SK-N-MC (cell line): ENCODE measurements around the gene COBL.

ENCODE experiments used
- EZH2 ChIP-seq: fragments of 200-600 bp; sonication (generic); IDR thresholded peaks from one replicate; pipeline ENCODE4 v1.6.1; 2017; ENCODE audit warnings: antibody characterized with exemption
- POLR2AphosphoS5 ChIP-seq: IDR thresholded peaks from 2 replicates; pipeline ENCODE4 v1.6.1; 2012; ENCODE audit warnings: mild to moderate bottlenecking, low read depth, low read length, borderline replicate concordance

DNA sequence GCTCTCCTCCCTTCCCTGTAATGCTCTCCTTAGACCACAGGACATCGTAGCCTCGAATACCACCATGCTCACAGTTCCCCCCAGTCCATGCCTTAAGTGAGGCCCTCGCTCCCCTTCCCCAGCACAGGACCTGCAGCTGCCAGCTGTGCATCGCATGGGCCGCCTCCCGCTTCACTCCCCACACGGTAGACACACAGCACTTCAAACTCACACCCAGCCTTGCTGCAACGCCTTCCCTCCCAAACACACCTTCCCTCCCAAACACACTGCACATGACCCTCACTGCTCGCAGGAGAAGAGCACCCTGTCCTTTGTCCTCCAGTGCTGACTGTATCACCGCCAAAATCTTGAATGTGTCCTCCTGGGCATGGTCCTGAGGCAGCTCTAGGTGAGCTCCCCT is 42.6 kb downstream of the COBL start:
- TF ChIP-seq POLR2AphosphoS5 (no peak), EZH2 (no peak)
